Glutamatergic neuron (in vitro differentiated cells): ENCODE measurements around the gene XRCC2. TPM values are rescaled to one million over a fixed set of nuclear protein-coding genes. Genes with fewer than 3 reads are reported as not detected.

Experiments
- DNase-seq: peaks from one replicate; pipeline ENCODE4 v3.0.0; 2022
- H3K27ac Mint-ChIP-seq: one replicate; pipeline ENCODE4 v1.8.0; 2020; ENCODE audit warnings: mild to moderate bottlenecking, mixed read lengths, inconsistent platforms; ENCODE audit not compliant: unreplicated experiment
- H3K27me3 Mint-ChIP-seq: one replicate; pipeline ENCODE4 v1.8.0; 2020; ENCODE audit warnings: mild to moderate bottlenecking, moderate library complexity, mixed read lengths, inconsistent platforms; ENCODE audit not compliant: unreplicated experiment
- H3K36me3 Mint-ChIP-seq: one replicate; pipeline ENCODE4 v1.8.0; 2020; ENCODE audit warnings: mild to moderate bottlenecking, mixed read lengths, inconsistent platforms; ENCODE audit not compliant: unreplicated experiment
- H3K4me1 Mint-ChIP-seq: one replicate; pipeline ENCODE4 v1.8.0; 2020; ENCODE audit warnings: mild to moderate bottlenecking, low read depth, mixed read lengths, inconsistent platforms; ENCODE audit not compliant: unreplicated experiment
- H3K4me3 Mint-ChIP-seq: one replicate; pipeline ENCODE4 v1.8.0; 2020; ENCODE audit warnings: mild to moderate bottlenecking, mixed read lengths, inconsistent platforms; ENCODE audit not compliant: unreplicated experiment
- H3K9me3 Mint-ChIP-seq: one replicate; pipeline ENCODE4 v1.8.0; 2020; ENCODE audit warnings: mild to moderate bottlenecking, moderate library complexity, mixed read lengths, inconsistent platforms; ENCODE audit not compliant: unreplicated experiment
- total RNA-seq: library from RNA; stranded (reverse); fragmentation: NEBNext Ultra II Directional; extraction: Animal tissue kit (Norgen Biotek cat#: 25700); gene quantifications from one replicate; pipeline ENCODE4 v1.2.1, GENCODE V29; 2021; ENCODE audit not compliant: unreplicated experiment
- TF ChIP-seq, protein P1 (sequence below): fragments of 200-600 bp; sonication (generic); IDR thresholded peaks from one replicate; pipeline ENCODE4 v1.5.0; 2021; ENCODE audit not compliant: partially characterized antibody, unreplicated experiment

The XRCC2 gene
- total RNA-seq, 1 donor from 2014 or later: 3.0 TPM

DNA sequence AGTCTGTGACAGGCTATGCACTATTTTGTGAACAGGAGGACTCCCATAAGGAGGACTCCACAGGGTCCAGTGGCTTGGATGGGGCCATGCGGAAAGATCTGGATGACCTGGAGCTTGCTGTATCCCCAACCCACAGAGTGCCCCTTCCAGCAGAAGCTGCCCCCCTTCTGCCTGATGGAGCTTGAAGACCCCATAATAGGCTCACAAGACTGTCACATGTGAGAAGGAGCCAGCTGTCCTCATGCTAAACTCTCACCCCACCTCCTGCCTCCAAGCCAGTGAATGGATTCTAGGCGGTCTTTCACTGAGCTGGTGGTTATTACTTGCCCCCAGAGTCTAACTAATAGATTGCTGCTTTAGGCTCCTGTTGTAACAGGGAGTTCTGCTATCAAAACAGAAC is 79.1 kb downstream of the XRCC2 start:
- peaks cover 6% of the 10 kb centered on the region for H3K9me3 Mint-ChIP-seq

More for the DNA sequence above, 79.1 kb downstream of the XRCC2 start:
- H3K4me3 Mint-ChIP-seq: no peak overlapping the region
- H3K36me3 Mint-ChIP-seq: no peaks in the 10 kb centered on the region
- no peak for DNase-seq
- H3K27me3 Mint-ChIP-seq: peaks cover 2% of the 10 kb centered on the region
- no peak overlapping the region for H3K27ac Mint-ChIP-seq
- peaks cover 9% of the 10 kb centered on the region for H3K4me1 Mint-ChIP-seq
- TF ChIP-seq, protein P1, sequence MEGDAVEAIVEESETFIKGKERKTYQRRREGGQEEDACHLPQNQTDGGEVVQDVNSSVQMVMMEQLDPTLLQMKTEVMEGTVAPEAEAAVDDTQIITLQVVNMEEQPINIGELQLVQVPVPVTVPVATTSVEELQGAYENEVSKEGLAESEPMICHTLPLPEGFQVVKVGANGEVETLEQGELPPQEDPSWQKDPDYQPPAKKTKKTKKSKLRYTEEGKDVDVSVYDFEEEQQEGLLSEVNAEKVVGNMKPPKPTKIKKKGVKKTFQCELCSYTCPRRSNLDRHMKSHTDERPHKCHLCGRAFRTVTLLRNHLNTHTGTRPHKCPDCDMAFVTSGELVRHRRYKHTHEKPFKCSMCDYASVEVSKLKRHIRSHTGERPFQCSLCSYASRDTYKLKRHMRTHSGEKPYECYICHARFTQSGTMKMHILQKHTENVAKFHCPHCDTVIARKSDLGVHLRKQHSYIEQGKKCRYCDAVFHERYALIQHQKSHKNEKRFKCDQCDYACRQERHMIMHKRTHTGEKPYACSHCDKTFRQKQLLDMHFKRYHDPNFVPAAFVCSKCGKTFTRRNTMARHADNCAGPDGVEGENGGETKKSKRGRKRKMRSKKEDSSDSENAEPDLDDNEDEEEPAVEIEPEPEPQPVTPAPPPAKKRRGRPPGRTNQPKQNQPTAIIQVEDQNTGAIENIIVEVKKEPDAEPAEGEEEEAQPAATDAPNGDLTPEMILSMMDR: no peak

Other genes starting within 250 kb of the XRCC2 start
- gene KMT2C, start 240.1 kb downstream of the XRCC2 start, total RNA-seq: 136 TPM
- gene ACTR3B, start 83.6 kb upstream of the XRCC2 start, total RNA-seq: 10.4 TPM